Ovary (tissue), 3 donors: ENCODE measurements around the gene SLC47A2.

Source experiments
- EP300 ChIP-seq: sonication (generic); formaldehyde crosslinking; IDR thresholded peaks from one replicate; pipeline ENCODE4 v1.6.1; 2017; ENCODE audit warnings: antibody characterized with exemption
- POLR2A ChIP-seq: fragments of 450-650 bp; IDR thresholded peaks from one replicate; pipeline ENCODE4 v1.6.1; 2017; ENCODE audit warnings: antibody characterized with exemption, mild to moderate bottlenecking, moderate library complexity
- TF ChIP-seq, protein P1 (sequence below), 3 donors: fragments of 450-650 bp in 2 of 3; fragments of 200-600 bp in 1 of 3; IDR thresholded peaks; one replicate each; pipeline versions ENCODE4 v1.5.1 to v1.8.0; 2016 to 2022; ENCODE audit warnings: antibody characterized with exemption in 3 of 3, mild to moderate bottlenecking in 1 of 3
- donor health status: DM: no; HTN: no; CAD: no.

- no peak for TF ChIP-seq POLR2A
- TF ChIP-seq, protein P1, sequence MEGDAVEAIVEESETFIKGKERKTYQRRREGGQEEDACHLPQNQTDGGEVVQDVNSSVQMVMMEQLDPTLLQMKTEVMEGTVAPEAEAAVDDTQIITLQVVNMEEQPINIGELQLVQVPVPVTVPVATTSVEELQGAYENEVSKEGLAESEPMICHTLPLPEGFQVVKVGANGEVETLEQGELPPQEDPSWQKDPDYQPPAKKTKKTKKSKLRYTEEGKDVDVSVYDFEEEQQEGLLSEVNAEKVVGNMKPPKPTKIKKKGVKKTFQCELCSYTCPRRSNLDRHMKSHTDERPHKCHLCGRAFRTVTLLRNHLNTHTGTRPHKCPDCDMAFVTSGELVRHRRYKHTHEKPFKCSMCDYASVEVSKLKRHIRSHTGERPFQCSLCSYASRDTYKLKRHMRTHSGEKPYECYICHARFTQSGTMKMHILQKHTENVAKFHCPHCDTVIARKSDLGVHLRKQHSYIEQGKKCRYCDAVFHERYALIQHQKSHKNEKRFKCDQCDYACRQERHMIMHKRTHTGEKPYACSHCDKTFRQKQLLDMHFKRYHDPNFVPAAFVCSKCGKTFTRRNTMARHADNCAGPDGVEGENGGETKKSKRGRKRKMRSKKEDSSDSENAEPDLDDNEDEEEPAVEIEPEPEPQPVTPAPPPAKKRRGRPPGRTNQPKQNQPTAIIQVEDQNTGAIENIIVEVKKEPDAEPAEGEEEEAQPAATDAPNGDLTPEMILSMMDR (IDR thresholded peaks at IDR 0.05) = no peak
- TF ChIP-seq EP300 = no peak
These were observed 8.4 kb upstream of the SLC47A2 start for GRCh38 chr17:19724501-19725420.
